ENCODE measurements around the gene RAPGEF6.
"Not testable (repeated sequence)": the region's sequence is repeated elsewhere in the genome, so short reads cannot be mapped to it uniquely, and the experiment has no call there.

The RAPGEF6 gene

GRCh38 chr5:131400585-131400984 is 234.4 kb downstream of the RAPGEF6 start:
- H3K4me3 ChIP-seq = no peak overlapping the region
- H3K27ac ChIP-seq = no peak overlapping the region

- H3K27ac ChIP-seq, H3K4me3 ChIP-seq: not testable (repeated sequence)
Observed at GRCh38 chr5:131399007-131399406, 236.0 kb downstream of the RAPGEF6 start.

DNA sequence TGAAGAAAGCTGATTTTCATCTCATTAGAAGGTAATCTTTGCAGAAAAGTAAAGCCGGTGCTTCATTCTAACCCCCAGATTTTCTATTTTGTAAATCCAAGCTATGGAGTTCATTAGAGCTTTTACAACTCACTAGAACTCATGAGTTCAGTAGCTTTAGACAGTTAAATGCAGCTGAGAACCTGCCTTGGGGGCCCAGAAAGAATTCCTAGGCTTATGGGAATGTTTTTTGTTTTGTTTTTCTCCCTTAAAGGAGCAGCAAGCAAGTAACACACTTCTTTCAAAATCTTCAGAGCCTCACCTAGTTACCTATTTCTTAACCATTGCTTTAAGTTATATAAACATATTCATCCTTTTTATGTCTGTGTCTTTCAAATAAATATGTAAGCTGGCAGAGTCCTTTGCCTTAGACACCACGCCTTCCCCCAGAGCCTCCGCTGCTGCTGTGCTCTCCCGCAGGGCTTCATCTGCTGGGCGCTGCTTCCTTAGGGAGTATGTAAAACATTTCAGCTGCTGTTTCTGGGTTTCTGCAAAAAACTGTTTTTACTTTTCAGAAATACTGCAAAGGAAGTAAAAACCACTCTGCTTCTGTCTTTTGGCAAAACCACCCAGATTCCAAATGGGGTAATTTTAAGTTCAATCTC is 238.3 kb downstream of the RAPGEF6 start:
- Histone ChIP-seq H3K4me3 (no peak overlapping the region), H3K27ac (peak overlapping the region in 5 of 21 experiments; percentile 3 to 68 (median 24))

DNA sequence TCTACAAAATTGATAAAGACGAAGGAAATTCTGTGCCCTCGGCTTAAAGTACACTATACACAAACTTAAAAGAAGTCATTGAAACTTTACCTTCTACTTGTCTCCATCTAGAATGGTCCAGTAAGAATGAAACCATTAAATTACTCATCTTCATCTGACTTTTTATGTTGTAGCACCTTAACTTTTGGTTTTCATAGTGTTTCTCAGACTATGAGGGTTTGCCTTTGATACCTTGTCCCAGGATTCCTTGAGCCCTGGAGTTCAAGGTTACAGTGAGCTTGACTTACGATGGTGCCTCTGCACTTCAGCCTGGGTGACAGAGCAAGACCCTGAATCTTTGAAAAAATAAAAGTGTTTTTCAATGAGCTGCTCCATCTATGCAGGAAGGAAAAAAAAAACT is 239.0 kb downstream of the RAPGEF6 start:
- Histone ChIP-seq H3K27ac (peak overlapping the region in 5 of 21 experiments; percentile 3 to 68 (median 24)), H3K4me3 (no peak overlapping the region)

DNA sequence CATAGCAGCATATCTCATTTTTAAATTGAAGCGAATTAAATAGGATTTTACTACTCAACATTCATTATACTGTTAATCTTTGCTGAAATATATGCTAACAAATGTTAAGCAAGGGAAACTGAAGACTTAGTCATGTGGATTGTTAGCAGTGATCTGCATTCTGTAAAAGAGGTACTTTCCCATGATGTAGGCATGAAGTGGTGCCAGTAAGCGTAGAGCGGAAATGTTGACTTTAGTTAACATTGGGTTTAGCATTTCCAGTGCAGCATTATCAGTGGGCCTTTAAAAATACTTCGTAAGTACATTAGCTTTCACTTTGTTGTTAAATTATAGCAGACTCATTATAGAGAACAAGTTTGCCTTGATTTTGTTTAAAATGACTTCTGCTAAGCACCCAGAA is 240.9 kb downstream of the RAPGEF6 start:
- Histone ChIP-seq H3K4me3 (no peak overlapping the region), H3K27ac (peak overlapping the region in 10 of 21 experiments; percentile 3 to 83 (median 51))

GRCh38 chr5:131393498-131393968 is 241.5 kb downstream of the RAPGEF6 start:
- Histone ChIP-seq H3K4me3 (no peak overlapping the region), H3K27ac (peak overlapping the region in 11 of 21 experiments; percentile 3 to 83 (median 48))

DNA sequence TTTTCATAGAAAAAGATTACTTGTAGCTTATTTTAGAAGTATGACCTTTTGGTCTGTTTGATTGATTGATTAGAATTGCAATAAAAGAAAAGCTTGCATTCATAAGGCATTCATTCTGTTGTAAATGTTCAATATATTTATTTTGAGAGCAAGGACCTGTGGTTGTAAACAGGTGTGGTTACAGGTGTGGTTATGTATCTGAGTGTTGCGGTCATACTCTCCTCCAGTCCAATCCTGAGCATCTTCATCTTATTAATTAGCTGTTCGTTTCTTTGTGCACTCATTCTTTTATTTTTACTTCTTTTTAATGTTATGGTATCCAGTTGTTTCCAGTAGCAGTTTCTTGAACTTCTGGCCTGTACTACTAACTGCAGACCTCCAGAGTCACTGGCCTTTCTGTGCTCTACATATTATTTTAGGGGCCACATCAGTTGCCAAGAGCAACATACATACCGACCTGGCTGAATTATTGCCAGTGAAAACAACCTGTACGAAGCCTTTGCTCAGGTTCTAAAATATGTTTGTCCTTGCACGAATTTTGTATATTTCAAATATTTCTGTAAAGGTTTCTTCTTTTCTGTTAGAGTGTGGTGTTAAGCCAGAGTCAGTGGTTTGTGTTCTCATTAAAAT is 242.4 kb downstream of the RAPGEF6 start:
- Histone ChIP-seq H3K4me3 (no peak overlapping the region), H3K27ac (peak overlapping the region in 6 of 21 experiments; percentile 36 to 83 (median 52))

DNA sequence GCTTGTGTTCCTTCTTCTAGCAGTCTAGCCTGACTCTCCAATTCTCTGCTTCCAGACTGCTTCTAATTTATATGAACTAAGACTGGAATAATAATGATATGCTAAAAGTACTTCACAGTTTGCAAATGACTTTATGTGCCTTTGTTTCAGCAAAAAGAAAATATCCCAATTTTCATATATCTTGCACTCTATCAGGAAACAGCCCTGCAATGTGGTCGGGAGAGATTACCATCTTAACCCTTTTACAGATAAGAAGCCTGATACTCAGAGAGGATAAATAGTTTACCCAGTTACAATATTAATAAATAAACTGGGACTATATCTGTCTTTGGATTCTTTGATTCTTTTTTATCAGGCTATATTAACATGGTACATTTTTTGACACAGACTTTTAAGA is 245.2 kb downstream of the RAPGEF6 start:
- no peak overlapping the region for H3K4me3 ChIP-seq

GRCh38 chr5:131389096-131389868 is 245.7 kb downstream of the RAPGEF6 start:
- Histone ChIP-seq H3K4me3 (no peak overlapping the region), H3K27ac (peak overlapping the region in 1 of 21 experiments; percentile 55)

More for the DNA sequence above, 245.2 kb downstream of the RAPGEF6 start:
- H3K27ac ChIP-seq = peak overlapping the region in 1 of 21 experiments; percentile 55

GRCh38 chr5:131387255-131387654 is 247.8 kb downstream of the RAPGEF6 start:
- peak overlapping the region in 6 of 21 experiments; percentile 1 to 63 (median 29) for H3K27ac ChIP-seq

GRCh38 chr5:131386779-131387178 is 248.2 kb downstream of the RAPGEF6 start:
- Histone ChIP-seq H3K27ac (peak overlapping the region in 10 of 21 experiments; percentile 1 to 63 (median 36)), H3K4me3 (no peak overlapping the region)

More at GRCh38 chr5:131387255-131387654, 247.8 kb downstream of the RAPGEF6 start:
- no peak overlapping the region for H3K4me3 ChIP-seq

GRCh38 chr5:131386124-131386523 is 248.9 kb downstream of the RAPGEF6 start:
- Histone ChIP-seq H3K27ac (peak overlapping the region in 11 of 21 experiments; percentile 1 to 58 (median 22)), H3K4me3 (no peak overlapping the region)

DNA sequence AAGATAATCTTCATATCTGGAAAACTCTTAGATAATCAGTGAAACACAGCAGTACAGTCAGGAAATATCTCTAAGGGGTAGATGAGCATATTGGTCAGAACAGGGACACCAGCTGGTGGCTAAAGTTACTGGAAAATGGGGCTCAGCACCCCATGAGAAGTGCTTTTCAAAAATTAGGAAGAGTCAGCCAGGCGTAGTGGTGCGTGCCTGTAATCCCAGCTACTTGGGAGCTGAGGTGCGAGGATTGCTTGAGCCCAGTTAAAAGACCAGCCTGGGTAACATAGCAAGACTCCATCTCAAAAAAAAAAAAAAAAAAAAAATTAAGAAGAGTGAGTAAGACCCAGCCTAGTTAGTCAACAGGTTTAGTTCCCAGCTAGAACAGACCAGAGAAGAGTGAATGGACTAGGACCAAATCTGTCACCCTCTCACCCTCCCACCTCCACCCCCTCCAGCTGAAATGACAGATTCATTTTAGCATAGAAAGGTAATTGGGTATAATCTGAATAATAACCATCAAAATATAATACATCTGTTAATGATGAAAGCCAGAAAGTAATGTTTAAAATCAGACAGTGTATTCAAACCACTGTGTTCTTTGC is 250.3 kb downstream of the RAPGEF6 start:
- Histone ChIP-seq H3K27ac (peak overlapping the region in 4 of 21 experiments; percentile 14 to 34 (median 26)), H3K4me3 (no peak overlapping the region)

- Histone ChIP-seq H3K4me3 (no peak overlapping the region), H3K27ac (peak overlapping the region in 3 of 21 experiments; percentile 0 to 34 (median 24))
Observed at GRCh38 chr5:131384173-131384572, 250.9 kb downstream of the RAPGEF6 start.

DNA sequence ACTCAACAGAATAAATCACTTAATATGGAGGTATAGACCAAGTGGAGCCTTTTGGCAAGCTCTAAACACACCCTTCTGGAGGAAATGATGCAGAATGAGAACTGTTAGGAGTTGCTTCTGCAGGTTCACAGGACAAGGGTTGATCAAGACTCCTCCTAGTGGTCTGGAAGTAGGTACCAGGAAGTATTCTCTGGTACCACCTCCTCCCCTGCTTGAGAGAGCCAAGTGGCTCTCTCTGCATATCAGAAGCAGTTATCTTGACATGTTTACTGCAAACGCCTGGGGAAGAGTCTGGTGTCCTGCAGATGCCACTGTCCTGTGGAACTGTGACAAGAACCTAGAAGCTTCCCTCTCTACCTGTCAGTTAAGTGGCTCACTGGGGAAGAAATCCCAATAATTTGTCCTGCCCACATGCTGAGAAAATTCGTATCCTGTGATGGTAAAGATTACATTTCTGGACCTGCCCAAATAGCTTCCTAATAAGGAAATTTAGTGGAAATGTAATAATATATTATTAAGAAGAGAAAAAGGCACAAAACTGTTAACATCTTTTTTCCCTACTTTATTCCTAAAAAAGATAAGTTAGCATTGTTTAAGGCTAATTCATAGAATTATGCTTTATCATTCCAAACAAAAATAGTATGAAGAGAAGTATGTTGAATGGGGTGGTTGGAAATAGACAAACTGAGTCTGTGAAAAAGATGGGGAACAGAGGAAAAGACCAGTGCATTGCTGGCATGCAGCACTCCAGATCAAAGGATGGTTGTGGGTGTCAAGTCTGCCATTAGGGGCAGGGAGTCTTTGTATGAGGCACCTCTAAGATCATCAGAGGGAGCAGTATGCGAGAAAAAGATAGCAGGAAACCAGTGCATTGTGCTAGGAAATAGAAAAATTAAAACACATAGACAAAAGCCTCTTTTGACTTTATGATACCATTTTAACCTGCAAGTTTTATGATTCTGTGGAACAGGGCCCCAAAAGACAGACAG is 252.3 kb downstream of the RAPGEF6 start:
- peak overlapping the region in 8 of 21 experiments; percentile 17 to 94 (median 82) for H3K27ac ChIP-seq
- no peak overlapping the region for H3K4me3 ChIP-seq

GRCh38 chr5:131381777-131382176 is 253.3 kb downstream of the RAPGEF6 start:
- peak overlapping the region in 12 of 21 experiments; percentile 8 to 94 (median 70) for H3K27ac ChIP-seq
- no peak overlapping the region for H3K4me3 ChIP-seq

- H3K4me3 ChIP-seq = no peak overlapping the region
Observed at GRCh38 chr5:131381021-131381420, 254.0 kb downstream of the RAPGEF6 start.

GRCh38 chr5:131380238-131380637 is 254.8 kb downstream of the RAPGEF6 start:
- not testable (repeated sequence) for H3K4me3 ChIP-seq
- peak overlapping the region in 20 of 21 experiments; percentile 39 to 94 (median 76) for H3K27ac ChIP-seq

More at GRCh38 chr5:131381021-131381420, 254.0 kb downstream of the RAPGEF6 start:
- H3K27ac ChIP-seq = peak overlapping the region in 19 of 21 experiments; percentile 10 to 94 (median 76)
